ENCODE measurements around the gene ZMPSTE24. TPM values are rescaled to one million over a fixed set of nuclear protein-coding genes. Genes with fewer than 3 reads are reported as not detected.

Gene ZMPSTE24
- total RNA-seq, 1 donor from 2014 or later: 18.6 TPM

- intact Hi-C loops (cut with micrococcal nuclease): no loop called here
- Mint-ChIP-seq H3K4me3 (no peak overlapping the region), H3K27me3 (no peaks in the 10 kb centered on the region), H3K36me3 (ENCODE audit: low read depth) (no peaks in the 10 kb centered on the region), H3K27ac (no peak overlapping the region), H3K4me1 (no peaks in the 10 kb centered on the region), H3K9me3 (no peaks in the 10 kb centered on the region)
- POLR2A ChIA-PET: interaction anchor here (1.5 kb wide), 1 partner anchor 9 kb away, joined by 4 read pairs; no protein-coding TSS in a partner anchor
- CTCF ChIA-PET: no interaction called here
- DNase-seq: no peak
- no peak for TF ChIP-seq CTCF (IDR thresholded peaks at IDR 0.05)
- no peak for ATAC-seq (ENCODE audit: low read depth)
Observed at GRCh38 chr1:40305871-40306270, 47.8 kb downstream of the ZMPSTE24 start.

- no peak overlapping the region for H3K27ac Mint-ChIP-seq
- no peak for TF ChIP-seq CTCF (IDR thresholded peaks at IDR 0.05)
- DNase-seq (no peak), ATAC-seq (ENCODE audit: low read depth) (no peak)
- POLR2A ChIA-PET: interaction anchor here (1.5 kb wide), 1 partner anchor 8 kb away, joined by 4 read pairs; no protein-coding TSS in a partner anchor
- H3K4me3 Mint-ChIP-seq: no peak overlapping the region
- H3K4me1 Mint-ChIP-seq: no peaks in the 10 kb centered on the region
- H3K36me3 Mint-ChIP-seq (ENCODE audit: low read depth): no peaks in the 10 kb centered on the region
- H3K9me3 Mint-ChIP-seq: no peaks in the 10 kb centered on the region
- no peaks in the 10 kb centered on the region for H3K27me3 Mint-ChIP-seq
- CTCF ChIA-PET: no interaction called here
- intact Hi-C loops (cut with micrococcal nuclease): no loop called here
Observed at GRCh38 chr1:40306296-40306695, 48.3 kb downstream of the ZMPSTE24 start.

GRCh38 chr1:40307186-40307585, 49.1 kb downstream of the ZMPSTE24 start:
- ChIA-PET POLR2A (no interaction called here), CTCF (interaction anchor here (0.6 kb wide), 1 partner anchor 14 kb away, joined by 3 read pairs; no protein-coding TSS in a partner anchor)
- Mint-ChIP-seq H3K4me1 (peaks cover 8% of the 10 kb centered on the region), H3K9me3 (no peaks in the 10 kb centered on the region), H3K27me3 (no peaks in the 10 kb centered on the region), H3K27ac (no peak overlapping the region), H3K4me3 (no peak overlapping the region), H3K36me3 (ENCODE audit: low read depth) (no peaks in the 10 kb centered on the region)
- ATAC-seq (ENCODE audit: low read depth): no peak
- DNase-seq: no peak
- TF ChIP-seq CTCF (IDR thresholded peaks at IDR 0.05): no peak
- intact Hi-C loops (cut with micrococcal nuclease): no loop called here

- no peak for ATAC-seq (ENCODE audit: low read depth)
- no peaks in the 10 kb centered on the region for H3K27me3 Mint-ChIP-seq
- no peak for DNase-seq
- ChIA-PET POLR2A (interaction anchor here (0.6 kb wide), 1 partner anchor 14 kb away, joined by 6 read pairs; no protein-coding TSS in a partner anchor), CTCF (no interaction called here)
- H3K4me1 Mint-ChIP-seq: peaks cover 18% of the 10 kb centered on the region
- H3K4me3 Mint-ChIP-seq: no peak overlapping the region
- no peak overlapping the region for H3K27ac Mint-ChIP-seq
- no peaks in the 10 kb centered on the region for H3K9me3 Mint-ChIP-seq
- H3K36me3 Mint-ChIP-seq (ENCODE audit: low read depth): no peaks in the 10 kb centered on the region
- TF ChIP-seq CTCF (IDR thresholded peaks at IDR 0.05): no peak
- intact Hi-C loops (cut with micrococcal nuclease): no loop called here
Observed at GRCh38 chr1:40308036-40308727, 50.1 kb downstream of the ZMPSTE24 start.

- no peak overlapping the region for H3K27ac Mint-ChIP-seq
- no peaks in the 10 kb centered on the region for H3K36me3 Mint-ChIP-seq (ENCODE audit: low read depth)
- ChIA-PET POLR2A (no interaction called here), CTCF (no interaction called here)
- TF ChIP-seq CTCF (IDR thresholded peaks at IDR 0.05): no peak
- no peak for ATAC-seq (ENCODE audit: low read depth)
- peaks cover 31% of the 10 kb centered on the region for H3K4me1 Mint-ChIP-seq
- DNase-seq: no peak
- no peaks in the 10 kb centered on the region for H3K27me3 Mint-ChIP-seq
- intact Hi-C loops (cut with micrococcal nuclease): loop anchor here (10.0 kb wide), 1 partner anchor 385 kb away; the partner anchor contains the start of gene NFYC
- H3K9me3 Mint-ChIP-seq: no peaks in the 10 kb centered on the region
- H3K4me3 Mint-ChIP-seq: no peak overlapping the region
Observed at GRCh38 chr1:40309374-40310128, 51.5 kb downstream of the ZMPSTE24 start.
